ENCODE measurements around the gene UBC.

The UBC gene

DNA sequence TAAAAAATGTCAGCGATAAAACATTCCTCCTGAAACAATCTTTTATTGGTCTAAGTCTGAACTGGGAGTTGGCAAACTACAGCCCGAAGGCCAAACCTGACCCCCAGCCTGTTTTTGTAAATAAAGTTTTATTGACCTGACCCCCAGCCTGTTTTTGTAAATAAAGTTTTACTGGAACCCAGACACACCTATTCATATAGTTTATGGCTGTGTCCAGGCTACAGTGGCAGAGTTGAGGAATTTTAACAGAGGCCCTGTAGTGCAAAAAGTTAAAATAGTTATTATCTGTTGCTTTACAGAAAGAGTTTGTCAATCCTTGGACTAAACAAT, 38.7 kb downstream of the UBC start:
- TF ChIP-seq, protein P1, sequence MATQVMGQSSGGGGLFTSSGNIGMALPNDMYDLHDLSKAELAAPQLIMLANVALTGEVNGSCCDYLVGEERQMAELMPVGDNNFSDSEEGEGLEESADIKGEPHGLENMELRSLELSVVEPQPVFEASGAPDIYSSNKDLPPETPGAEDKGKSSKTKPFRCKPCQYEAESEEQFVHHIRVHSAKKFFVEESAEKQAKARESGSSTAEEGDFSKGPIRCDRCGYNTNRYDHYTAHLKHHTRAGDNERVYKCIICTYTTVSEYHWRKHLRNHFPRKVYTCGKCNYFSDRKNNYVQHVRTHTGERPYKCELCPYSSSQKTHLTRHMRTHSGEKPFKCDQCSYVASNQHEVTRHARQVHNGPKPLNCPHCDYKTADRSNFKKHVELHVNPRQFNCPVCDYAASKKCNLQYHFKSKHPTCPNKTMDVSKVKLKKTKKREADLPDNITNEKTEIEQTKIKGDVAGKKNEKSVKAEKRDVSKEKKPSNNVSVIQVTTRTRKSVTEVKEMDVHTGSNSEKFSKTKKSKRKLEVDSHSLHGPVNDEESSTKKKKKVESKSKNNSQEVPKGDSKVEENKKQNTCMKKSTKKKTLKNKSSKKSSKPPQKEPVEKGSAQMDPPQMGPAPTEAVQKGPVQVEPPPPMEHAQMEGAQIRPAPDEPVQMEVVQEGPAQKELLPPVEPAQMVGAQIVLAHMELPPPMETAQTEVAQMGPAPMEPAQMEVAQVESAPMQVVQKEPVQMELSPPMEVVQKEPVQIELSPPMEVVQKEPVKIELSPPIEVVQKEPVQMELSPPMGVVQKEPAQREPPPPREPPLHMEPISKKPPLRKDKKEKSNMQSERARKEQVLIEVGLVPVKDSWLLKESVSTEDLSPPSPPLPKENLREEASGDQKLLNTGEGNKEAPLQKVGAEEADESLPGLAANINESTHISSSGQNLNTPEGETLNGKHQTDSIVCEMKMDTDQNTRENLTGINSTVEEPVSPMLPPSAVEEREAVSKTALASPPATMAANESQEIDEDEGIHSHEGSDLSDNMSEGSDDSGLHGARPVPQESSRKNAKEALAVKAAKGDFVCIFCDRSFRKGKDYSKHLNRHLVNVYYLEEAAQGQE (IDR thresholded peaks at IDR 0.05; ENCODE audit: insufficient read depth in 1 of 2, low read depth in 2 of 2, low read length in 2 of 2) = no peak
- no peak for TF ChIP-seq SIN3A (IDR thresholded peaks at IDR 0.05; ENCODE audit: borderline replicate concordance, insufficient read depth, low read length)
- no peak for TF ChIP-seq POLR2AphosphoS5 (IDR thresholded peaks at IDR 0.05; ENCODE audit: low read depth, low read length)
- TF ChIP-seq FOXP2 (optimal IDR thresholded peaks at IDR 0.05; ENCODE audit: borderline replicate concordance, extremely low read depth, extremely low read length, insufficient read depth) = no peak
- TF ChIP-seq TAF1 (IDR thresholded peaks at IDR 0.05; ENCODE audit: borderline replicate concordance, insufficient read depth, low read length) = no peak

DNA sequence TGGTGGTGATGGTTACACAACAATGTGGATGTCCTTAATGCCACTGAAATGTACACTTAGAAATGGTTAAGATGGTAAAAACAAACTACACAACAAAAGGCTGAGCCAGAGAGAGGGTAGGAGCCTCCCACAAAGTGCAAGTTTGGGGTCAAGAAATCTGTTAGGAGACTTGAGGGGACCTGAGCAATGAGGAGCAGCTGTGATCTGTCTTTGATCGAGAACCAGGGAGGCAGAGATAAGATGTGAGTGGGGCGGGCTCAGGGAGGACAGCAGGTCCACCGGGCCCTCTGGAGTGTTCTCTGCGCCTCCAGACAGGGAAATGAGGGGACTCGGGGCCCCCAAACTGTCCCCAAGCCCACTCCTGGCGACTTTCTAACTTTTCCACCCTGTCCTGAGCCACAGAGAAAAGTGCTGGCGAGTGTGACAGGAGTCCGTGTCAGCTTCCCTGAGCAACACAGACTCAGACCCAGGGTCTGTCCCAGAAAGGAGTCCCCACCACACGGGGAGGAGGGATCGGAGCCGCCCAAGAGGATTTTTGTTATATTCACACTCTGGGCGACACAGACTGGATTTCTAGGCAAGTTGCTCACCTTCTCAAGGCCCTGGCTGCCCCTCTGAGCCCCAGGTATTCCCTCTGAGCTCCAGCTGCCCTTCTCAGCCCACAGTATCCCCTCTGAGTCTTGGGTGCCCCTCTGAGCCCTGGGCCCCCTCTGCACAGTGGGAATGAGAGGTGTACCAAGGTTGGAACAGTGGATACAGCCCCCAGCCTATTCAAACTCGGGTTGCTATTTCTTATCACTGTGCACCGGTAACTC, 39.3 kb downstream of the UBC start:
- TF ChIP-seq POLR2AphosphoS5 (IDR thresholded peaks at IDR 0.05; ENCODE audit: low read depth, low read length) (no peak), FOXP2 (optimal IDR thresholded peaks at IDR 0.05; ENCODE audit: borderline replicate concordance, extremely low read depth, extremely low read length, insufficient read depth) (no peak), TAF1 (IDR thresholded peaks at IDR 0.05; ENCODE audit: borderline replicate concordance, insufficient read depth, low read length) (no peak), SIN3A (IDR thresholded peaks at IDR 0.05; ENCODE audit: borderline replicate concordance, insufficient read depth, low read length) (no peak)
- TF ChIP-seq, protein P1 (IDR thresholded peaks at IDR 0.05; ENCODE audit: insufficient read depth in 1 of 2, low read depth in 2 of 2, low read length in 2 of 2) = no peak

DNA sequence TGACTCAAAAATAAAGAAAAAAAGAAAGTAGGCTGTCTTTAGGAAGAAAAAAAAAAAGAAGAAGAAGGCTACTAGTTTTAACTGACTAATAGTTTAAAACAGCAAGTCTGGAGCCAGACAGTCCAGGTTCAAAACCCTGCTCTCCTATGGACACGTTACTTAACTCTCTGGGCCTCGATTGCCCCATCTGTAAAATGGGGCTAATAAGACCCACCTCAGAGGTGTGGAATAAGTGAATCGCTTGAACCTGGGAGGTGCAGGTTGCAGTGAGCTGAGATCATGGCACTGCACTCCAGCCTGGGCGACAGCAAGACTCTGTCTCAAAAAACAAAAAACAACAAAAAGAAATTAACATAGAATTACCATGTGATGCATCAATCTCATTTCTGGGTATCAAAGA, 40.3 kb downstream of the UBC start:
- TF ChIP-seq SIN3A (IDR thresholded peaks at IDR 0.05; ENCODE audit: borderline replicate concordance, insufficient read depth, low read length) (no peak), FOXP2 (optimal IDR thresholded peaks at IDR 0.05; ENCODE audit: borderline replicate concordance, extremely low read depth, extremely low read length, insufficient read depth) (no peak), POLR2AphosphoS5 (IDR thresholded peaks at IDR 0.05; ENCODE audit: low read depth, low read length) (no peak), TAF1 (IDR thresholded peaks at IDR 0.05; ENCODE audit: borderline replicate concordance, insufficient read depth, low read length) (no peak)
- TF ChIP-seq, protein P1 (IDR thresholded peaks at IDR 0.05; ENCODE audit: insufficient read depth in 1 of 2, low read depth in 2 of 2, low read length in 2 of 2) = no peak

DNA sequence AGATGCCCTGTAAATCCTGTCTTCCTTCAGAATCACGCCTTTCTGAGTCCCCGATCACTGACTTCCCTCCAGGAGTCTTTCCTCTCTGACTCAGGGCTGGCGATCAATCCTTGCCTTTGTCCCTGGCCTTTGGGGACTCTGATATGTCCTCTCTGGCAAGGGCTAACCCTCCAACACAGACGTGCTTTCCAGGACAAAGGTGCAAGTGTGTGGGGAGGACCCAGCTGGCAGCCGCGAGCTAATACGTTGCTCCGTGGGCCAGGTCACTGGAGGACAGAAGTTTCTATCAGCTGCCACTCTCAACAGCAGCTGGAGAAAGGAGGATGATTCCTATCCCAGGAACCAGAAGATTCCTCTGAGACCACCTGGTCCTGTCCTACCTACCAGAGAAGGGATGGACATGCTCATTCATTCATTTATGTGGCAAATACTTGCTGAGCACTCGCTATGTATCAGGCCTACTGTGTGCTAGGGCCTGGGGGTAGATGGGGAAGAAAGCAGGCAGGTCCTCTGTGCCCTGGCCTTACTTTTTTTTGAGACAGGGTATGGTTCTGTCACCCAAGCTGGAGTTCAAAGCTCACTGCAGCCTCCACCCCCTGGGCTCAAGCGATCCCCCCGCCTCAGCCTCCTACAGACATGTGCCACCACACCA, 42.3 kb downstream of the UBC start:
- TF ChIP-seq TAF1 (IDR thresholded peaks at IDR 0.05; ENCODE audit: borderline replicate concordance, insufficient read depth, low read length) = no peak
- TF ChIP-seq FOXP2 (optimal IDR thresholded peaks at IDR 0.05; ENCODE audit: borderline replicate concordance, extremely low read depth, extremely low read length, insufficient read depth) = no peak
- TF ChIP-seq, protein P1 (IDR thresholded peaks at IDR 0.05; ENCODE audit: insufficient read depth in 1 of 2, low read depth in 2 of 2, low read length in 2 of 2) = no peak
- no peak for TF ChIP-seq SIN3A (IDR thresholded peaks at IDR 0.05; ENCODE audit: borderline replicate concordance, insufficient read depth, low read length)
- TF ChIP-seq POLR2AphosphoS5 (IDR thresholded peaks at IDR 0.05; ENCODE audit: low read depth, low read length) = no peak

Data from PFSK-1 (cell line).